Muscle layer of colon (tissue), 2 donors: ENCODE data around the gene RAD54L2.

ENCODE experiments used
- H3K27ac ChIP-seq: one replicate; pipeline ENCODE4 v1.7.0; 2013; ENCODE audit warnings: low read depth, mild to moderate bottlenecking, low read length, moderate library complexity
- H3K27me3 ChIP-seq, 2 donors: one replicate each; pipeline ENCODE4 v1.7.0; 2013; ENCODE audit warnings: low read length in 2 of 2, mild to moderate bottlenecking in 2 of 2; ENCODE audit not compliant: insufficient read depth in 2 of 2, control insufficient read depth in 1 of 2
- H3K36me3 ChIP-seq: one replicate; pipeline ENCODE4 v1.7.0; 2013; ENCODE audit warnings: mild to moderate bottlenecking, low read length; ENCODE audit not compliant: insufficient read depth
- H3K4me1 ChIP-seq: one replicate; pipeline ENCODE4 v1.7.0; 2013; ENCODE audit warnings: mild to moderate bottlenecking, low read length; ENCODE audit not compliant: insufficient read depth
- H3K4me3 ChIP-seq, 2 donors: one replicate each; pipeline ENCODE4 v1.7.0; 2013; ENCODE audit warnings: low read length in 2 of 2, low read depth in 1 of 2, mild to moderate bottlenecking in 1 of 2, moderate library complexity in 1 of 2
- H3K9ac ChIP-seq: one replicate; pipeline ENCODE4 v1.7.0; 2013; ENCODE audit warnings: low read length
- H3K9me3 ChIP-seq: one replicate; pipeline ENCODE4 v1.7.0; 2013; ENCODE audit warnings: mild to moderate bottlenecking, low read length
- donor health status: abdominal sarcoma.
- donor health status: Adenocarcinoma of cecum.

RAD54L2 gene

GRCh38 chr3:51580418-51580817, 41.9 kb downstream of the RAD54L2 start:
- Histone ChIP-seq H3K9me3 (no peaks in the 10 kb centered on the region), H3K9ac (no peak overlapping the region), H3K4me3 (no peak overlapping the region), H3K27ac (no peak overlapping the region), H3K27me3 (no peaks in the 10 kb centered on the region), H3K4me1 (no peaks in the 10 kb centered on the region), H3K36me3 (peaks cover 6% of the 10 kb centered on the region)

GRCh38 chr3:51581524-51581923, 43.0 kb downstream of the RAD54L2 start:
- Histone ChIP-seq H3K36me3 (peaks cover 6% of the 10 kb centered on the region), H3K27ac (no peak overlapping the region), H3K9me3 (no peaks in the 10 kb centered on the region), H3K4me3 (no peak overlapping the region), H3K9ac (no peak overlapping the region), H3K27me3 (no peaks in the 10 kb centered on the region), H3K4me1 (no peaks in the 10 kb centered on the region)

GRCh38 chr3:51585197-51585596, 46.7 kb downstream of the RAD54L2 start:
- H3K4me3 ChIP-seq: no peak overlapping the region
- H3K9me3 ChIP-seq: no peaks in the 10 kb centered on the region
- H3K4me1 ChIP-seq: no peaks in the 10 kb centered on the region
- H3K36me3 ChIP-seq: peaks cover 4% of the 10 kb centered on the region
- H3K9ac ChIP-seq: no peak overlapping the region
- no peaks in the 10 kb centered on the region for H3K27me3 ChIP-seq
- H3K27ac ChIP-seq: no peak overlapping the region

- Histone ChIP-seq H3K9ac (no peak overlapping the region), H3K4me1 (no peaks in the 10 kb centered on the region), H3K36me3 (peaks cover 7% of the 10 kb centered on the region), H3K4me3 (no peak overlapping the region), H3K27me3 (no peaks in the 10 kb centered on the region), H3K9me3 (no peaks in the 10 kb centered on the region), H3K27ac (no peak overlapping the region)
Measured at GRCh38 chr3:51585871-51586270, 47.4 kb downstream of the RAD54L2 start.
